Type B pancreatic cell (in vitro differentiated cells): ENCODE results near the gene MERTK. TPM values are rescaled to one million over a fixed set of nuclear protein-coding genes. Genes with fewer than 3 reads are reported as not detected.

ENCODE experiments used
- DNase-seq: peaks from one replicate; pipeline ENCODE4 v3.0.0; 2021; ENCODE audit warnings: mixed read lengths; ENCODE audit not compliant: unreplicated experiment; ENCODE audit errors: extremely low spot score
- H3K27ac Mint-ChIP-seq: 2 replicates; pipeline ENCODE4 v1.8.0; 2021; ENCODE audit warnings: mild to moderate bottlenecking, mixed read lengths
- H3K27me3 Mint-ChIP-seq: 2 replicates; pipeline ENCODE4 v1.8.0; 2021; ENCODE audit warnings: mixed read lengths
- H3K36me3 Mint-ChIP-seq: 2 replicates; pipeline ENCODE4 v1.8.0; 2021; ENCODE audit warnings: mixed read lengths
- H3K4me1 Mint-ChIP-seq: one replicate; pipeline ENCODE4 v1.8.0; 2021; ENCODE audit warnings: mixed read lengths; ENCODE audit not compliant: unreplicated experiment
- H3K4me3 Mint-ChIP-seq: 2 replicates; pipeline ENCODE4 v1.8.0; 2021; ENCODE audit warnings: mild to moderate bottlenecking, mixed read lengths
- H3K9me3 Mint-ChIP-seq: 2 replicates; pipeline ENCODE4 v1.8.0; 2021; ENCODE audit warnings: mixed read lengths
- CTCF ChIP-seq: fragments of 200-600 bp; sonication (generic); conservative IDR thresholded peaks from 2 replicates; pipeline ENCODE4 v1.5.0; 2021; ENCODE audit warnings: antibody characterized with exemption, mild to moderate bottlenecking
- total RNA-seq: library from RNA; stranded (reverse); gene quantifications from 2 replicates; pipeline ENCODE4 v1.2.1, GENCODE V29; 2021; ENCODE audit warnings: low replicate concordance

MERTK gene
- total RNA-seq, 1 donor from 2014 or later: 25.7 TPM

GRCh38 chr2:111973701-111974100 lies 75.3 kb downstream of the MERTK start:
- Mint-ChIP-seq H3K36me3 (peaks cover 61% of the 10 kb centered on the region), H3K9me3 (peaks cover 5% of the 10 kb centered on the region), H3K4me3 (no peak overlapping the region), H3K27ac (no peak overlapping the region), H3K27me3 (no peaks in the 10 kb centered on the region), H3K4me1 (peaks cover 22% of the 10 kb centered on the region)
- TF ChIP-seq CTCF: no peak
- DNase-seq: no peak

- H3K4me3 Mint-ChIP-seq: no peak overlapping the region
- H3K4me1 Mint-ChIP-seq: peaks cover 34% of the 10 kb centered on the region
- DNase-seq: no peak
- H3K27me3 Mint-ChIP-seq: no peaks in the 10 kb centered on the region
- H3K27ac Mint-ChIP-seq: peak overlapping the region; percentile 28
- TF ChIP-seq CTCF: no peak
- H3K9me3 Mint-ChIP-seq: peaks cover 5% of the 10 kb centered on the region
- H3K36me3 Mint-ChIP-seq: peaks cover 64% of the 10 kb centered on the region
Observed at GRCh38 chr2:111975053-111975552, 76.7 kb downstream of the MERTK start.

- H3K9me3 Mint-ChIP-seq: peaks cover 5% of the 10 kb centered on the region
- no peak for TF ChIP-seq CTCF
- peaks cover 67% of the 10 kb centered on the region for H3K36me3 Mint-ChIP-seq
- H3K27me3 Mint-ChIP-seq: no peaks in the 10 kb centered on the region
- H3K27ac Mint-ChIP-seq: no peak overlapping the region
- DNase-seq: no peak
- peaks cover 34% of the 10 kb centered on the region for H3K4me1 Mint-ChIP-seq
- H3K4me3 Mint-ChIP-seq: no peak overlapping the region
Observed at GRCh38 chr2:111975819-111976218, 77.4 kb downstream of the MERTK start.

GRCh38 chr2:111977240-111977639 lies 78.8 kb downstream of the MERTK start:
- H3K4me1 Mint-ChIP-seq: peaks cover 34% of the 10 kb centered on the region
- peaks cover 65% of the 10 kb centered on the region for H3K36me3 Mint-ChIP-seq
- no peak for DNase-seq
- no peaks in the 10 kb centered on the region for H3K27me3 Mint-ChIP-seq
- no peak for TF ChIP-seq CTCF
- H3K9me3 Mint-ChIP-seq: peaks cover 5% of the 10 kb centered on the region
- H3K4me3 Mint-ChIP-seq: no peak overlapping the region
- no peak overlapping the region for H3K27ac Mint-ChIP-seq

- TF ChIP-seq CTCF: no peak
- Mint-ChIP-seq H3K27ac (peak overlapping the region; percentile 41), H3K36me3 (peaks cover 70% of the 10 kb centered on the region), H3K4me3 (no peak overlapping the region), H3K27me3 (no peaks in the 10 kb centered on the region), H3K4me1 (peaks cover 29% of the 10 kb centered on the region), H3K9me3 (peaks cover 5% of the 10 kb centered on the region)
- DNase-seq: no peak
Observed at GRCh38 chr2:111978452-111979170, 80.2 kb downstream of the MERTK start.
